Pancreas (tissue), 10 donors: ENCODE data around the gene NPC1L1. TPM values are rescaled to one million over a fixed set of nuclear protein-coding genes. Genes with fewer than 3 reads are reported as not detected.

Source experiments
- ATAC-seq, 4 donors: fragments of 200-7000 bp; cut with Tn5 transposase; one replicate each; pipeline versions ENCODE4 v1.8.0 to v1.9.1; 2020; ENCODE audit warnings: mild to moderate bottlenecking in 4 of 4, moderate library complexity in 4 of 4
- DNase-seq, 6 donors: peaks; one replicate each; pipeline ENCODE4 v3.0.0-alpha.2; 2020
- FAIRE-seq: peaks from 2 replicates; lab custom pipeline; 2012; peaks lifted over from hg19 to GRCh38; lab: Jason Lieb, UNC
- H3K27ac ChIP-seq, 4 donors: fragments of 200-600 bp; sonication (generic); 1 replicate in 3 of 4; 2 replicates in 1 of 4; pipeline versions ENCODE4 v1.5.0 to v1.8.0; 2020
- H3K27me3 ChIP-seq, 4 donors: fragments of 200-600 bp; one replicate each; pipeline ENCODE4 v1.8.0; 2021
- H3K36me3 ChIP-seq, 3 donors: fragments of 200-600 bp; sonication (generic) in 1 of 3; one replicate each; pipeline versions ENCODE4 v1.5.0 to v1.8.0; 2020 to 2021
- H3K4me1 ChIP-seq, 3 donors: fragments of 200-600 bp; one replicate each; pipeline ENCODE4 v1.8.0; 2021
- H3K4me3 ChIP-seq, 4 donors: fragments of 200-600 bp; sonication (generic) in 2 of 4; one replicate each; pipeline versions ENCODE4 v1.5.0 to v1.8.0; 2020 to 2021
- H3K9me3 ChIP-seq, 4 donors: fragments of 200-600 bp; one replicate each; pipeline ENCODE4 v1.8.0; 2021
- CTCF ChIP-seq, 4 donors: fragments of 200-600 bp; sonication (generic) in 3 of 4; IDR thresholded peaks; one replicate each; pipeline versions ENCODE4 v1.5.0 to v1.8.0; 2021; ENCODE audit warnings: antibody characterized with exemption in 4 of 4
- WGBS, 2 donors: extraction: QIAGEN DNeasy Blood & Tissue Kit; methylation state at CpG; one replicate each; pipeline ENCODE4 v1.1.7; 2013; 5-methylcytosine and 5-hydroxymethylcytosine counted together
- intact Hi-C, 3 donors: fragments of 100-400 bp; cut with DNase I; formaldehyde crosslinking; loops; one replicate each; pipeline versions ENCODE4 v1.11.1 to v1.14.2; 2022
- polyA plus RNA-seq, 2 donors: library from polyadenylated mRNA; stranded (reverse); fragments of 200-250 nt; gene quantifications; one replicate each; pipeline ENCODE4 v1.2.3, GENCODE V29; 2013
- total RNA-seq, 6 donors: library from RNA; stranded (reverse); fragmentation: NEBNext Ultra II Directional in 4 of 6; extraction: Animal tissue kit (Norgen Biotek cat#: 25700) in 4 of 6; gene quantifications; one replicate each; pipeline versions ENCODE4 v1.2.1 to v1.2.4, GENCODE V29; 2021 to 2023
- donor health status: healthy with polysubstance abuse.
- donor health status: DM: no; HTN: no; CAD: no; lungs with moderate emphysema.
- donor health status: DM: no; HTN: no; CAD: no.
- donor health status: control.
- donor health status: control.
- donor health status: Bipolar disorder and iron deficiency.
- donor health status: DM: yes; HTN: yes; CAD: no.
- donor health status: DM: no; HTN: no; CAD: no.
- donor health status: DM: no; HTN: no; CAD: no.
- donor health status: DM: yes; HTN: yes; CAD: no.

Gene NPC1L1
- total and polyA plus RNA-seq, 8 donors, result 0.20 to 3.4 (median 0.62) TPM

GRCh38 chr7:44539669-44540506 lies 1.2 kb downstream of the NPC1L1 start:
- Histone ChIP-seq H3K36me3 (no peaks in the 10 kb centered on the region), H3K27ac (no peak overlapping the region), H3K9me3 (no peaks in the 10 kb centered on the region), H3K4me3 (no peak overlapping the region), H3K4me1 (no peaks in the 10 kb centered on the region), H3K27me3 (no peaks in the 10 kb centered on the region)
- ATAC-seq (no peak), DNase-seq (peak in 1 of 6 donors; percentile 41), FAIRE-seq (no peak)
- no peak for TF ChIP-seq CTCF (IDR thresholded peaks at IDR 0.05)
- intact Hi-C loops, result no loop called here
- WGBS, 2 donors, result 80 to 89% methylated on average over 26 to 27 of the region's 27 CpGs

- TF ChIP-seq CTCF (IDR thresholded peaks at IDR 0.05), result no peak
- intact Hi-C loops, result no loop called here
Measured at GRCh38 chr7:44538798-44539668, 2.1 kb downstream of the NPC1L1 start.

GRCh38 chr7:44538093-44538797 lies 2.9 kb downstream of the NPC1L1 start:
- no peaks in the 10 kb centered on the region for H3K9me3 ChIP-seq
- no peaks in the 10 kb centered on the region for H3K36me3 ChIP-seq
- no peaks in the 10 kb centered on the region for H3K27me3 ChIP-seq
- WGBS, 2 donors, result 72 to 74% methylated on average over 17 of the region's 17 CpGs
- ATAC-seq (no peak), DNase-seq (peak in 1 of 6 donors; percentile 48), FAIRE-seq (no peak)
- H3K27ac ChIP-seq, result no peak overlapping the region
- no peaks in the 10 kb centered on the region for H3K4me1 ChIP-seq
- no peak overlapping the region for H3K4me3 ChIP-seq
- TF ChIP-seq CTCF (IDR thresholded peaks at IDR 0.05), result no peak
- intact Hi-C loops, result no loop called here

More at GRCh38 chr7:44538798-44539668, 2.1 kb downstream of the NPC1L1 start:
- no peaks in the 10 kb centered on the region for H3K36me3 ChIP-seq
- H3K4me3 ChIP-seq, result no peak overlapping the region
- no peak for FAIRE-seq
- H3K27ac ChIP-seq, result no peak overlapping the region
- no peaks in the 10 kb centered on the region for H3K27me3 ChIP-seq
- 81 to 90% methylated on average over 32 of the region's 32 CpGs for WGBS, 2 donors
- H3K9me3 ChIP-seq, result no peaks in the 10 kb centered on the region
- no peaks in the 10 kb centered on the region for H3K4me1 ChIP-seq
- peak in 1 of 6 donors; percentile 48 for DNase-seq
- no peak for ATAC-seq

GRCh38 chr7:44537442-44537841 lies 3.7 kb downstream of the NPC1L1 start:
- ATAC-seq, result no peak
- H3K27me3 ChIP-seq, result no peaks in the 10 kb centered on the region
- no peak overlapping the region for H3K27ac ChIP-seq
- TF ChIP-seq CTCF (IDR thresholded peaks at IDR 0.05), result no peak
- H3K9me3 ChIP-seq, result no peaks in the 10 kb centered on the region
- no peaks in the 10 kb centered on the region for H3K36me3 ChIP-seq
- FAIRE-seq, result no peak
- 91 to 94% methylated on average over 6 of the region's 6 CpGs for WGBS, 2 donors
- no peak for DNase-seq
- intact Hi-C loops, result no loop called here
- no peaks in the 10 kb centered on the region for H3K4me1 ChIP-seq
- no peak overlapping the region for H3K4me3 ChIP-seq
